ENCODE data around the gene SFMBT2.

SFMBT2 gene

GRCh38 chr10:7251696-7252465 is 159.0 kb downstream of the SFMBT2 start:
- H3K4me3 ChIP-seq (ENCODE audit: low read depth, low read length): no peak overlapping the region
- DNase-seq (ENCODE audit: low read depth): no peak
- no peak for TF ChIP-seq CTCF (IDR thresholded peaks at IDR 0.05; ENCODE audit: control insufficient read depth, extremely low read depth, insufficient read depth)

GRCh38 chr10:7250236-7250635 is 160.6 kb downstream of the SFMBT2 start:
- no peak overlapping the region for H3K4me3 ChIP-seq (ENCODE audit: low read depth, low read length)
- no peak for DNase-seq (ENCODE audit: low read depth)
- no peak for TF ChIP-seq CTCF (IDR thresholded peaks at IDR 0.05; ENCODE audit: control insufficient read depth, extremely low read depth, insufficient read depth)

GRCh38 chr10:7248585-7249164 is 162.2 kb downstream of the SFMBT2 start:
- no peak overlapping the region for H3K4me3 ChIP-seq (ENCODE audit: low read depth, low read length)
- no peak for DNase-seq (ENCODE audit: low read depth)
- TF ChIP-seq CTCF (IDR thresholded peaks at IDR 0.05; ENCODE audit: control insufficient read depth, extremely low read depth, insufficient read depth): no peak

GRCh38 chr10:7248148-7248547 is 162.7 kb downstream of the SFMBT2 start:
- TF ChIP-seq CTCF (IDR thresholded peaks at IDR 0.05; ENCODE audit: control insufficient read depth, extremely low read depth, insufficient read depth): no peak
- no peak overlapping the region for H3K4me3 ChIP-seq (ENCODE audit: low read depth, low read length)
- no peak for DNase-seq (ENCODE audit: low read depth)

- TF ChIP-seq CTCF (IDR thresholded peaks at IDR 0.05; ENCODE audit: control insufficient read depth, extremely low read depth, insufficient read depth): no peak
- H3K4me3 ChIP-seq (ENCODE audit: low read depth, low read length): no peak overlapping the region
Observed at GRCh38 chr10:7245505-7245904, 165.3 kb downstream of the SFMBT2 start.

GRCh38 chr10:7243873-7244272 is 167.0 kb downstream of the SFMBT2 start:
- no peak for DNase-seq (ENCODE audit: low read depth)
- H3K4me3 ChIP-seq (ENCODE audit: low read depth, low read length): no peak overlapping the region
- TF ChIP-seq CTCF (IDR thresholded peaks at IDR 0.05; ENCODE audit: control insufficient read depth, extremely low read depth, insufficient read depth): no peak

More at GRCh38 chr10:7245505-7245904, 165.3 kb downstream of the SFMBT2 start:
- no peak for DNase-seq (ENCODE audit: low read depth)

Data from LNCaP clone FGC (cell line).